SK-N-SH treated with all-trans-retinoic acid at 6 μM for 48 hours (cell line): ENCODE results near the gene MMP20.

Source experiments
- ATAC-seq: fragments of 200-7000 bp; cut with Tn5 transposase; 3 replicates; pipeline ENCODE4 v1.9.1; 2020; ENCODE audit warnings: mild to moderate bottlenecking, moderate library complexity
- ARNTL ChIP-seq: fragments of 450-650 bp; formaldehyde crosslinking; IDR thresholded peaks from 2 replicates; pipeline ENCODE4 v1.5.0; 2020; ENCODE audit warnings: low read depth, mild to moderate bottlenecking, moderate library complexity, borderline replicate concordance
- BACH2 ChIP-seq: fragments of 250-450 bp; sonication (Bioruptor Pico); IDR thresholded peaks from 2 replicates; pipeline ENCODE4 v1.9.0; 2021; ENCODE audit warnings: mild to moderate bottlenecking, borderline replicate concordance
- CSDC2 ChIP-seq: fragments of 250-450 bp; sonication (Bioruptor Pico); IDR thresholded peaks from 2 replicates; pipeline ENCODE4 v1.5.0; 2020; ENCODE audit warnings: mild to moderate bottlenecking, moderate library complexity
- ESRRG ChIP-seq: fragments of 250-450 bp; sonication (Bioruptor Pico); IDR thresholded peaks from 2 replicates; pipeline ENCODE4 v1.6.1; 2021; ENCODE audit warnings: mild to moderate bottlenecking
- GLIS3 ChIP-seq: fragments of 250-450 bp; sonication (Bioruptor Pico); IDR thresholded peaks from 2 replicates; pipeline ENCODE4 v1.5.0; 2020; ENCODE audit warnings: mild to moderate bottlenecking, moderate library complexity
- ISL1 ChIP-seq: fragments of 250-450 bp; sonication (Bioruptor Pico); IDR thresholded peaks from 2 replicates; pipeline ENCODE4 v2.1.2; 2022; ENCODE audit warnings: mild to moderate bottlenecking, moderate library complexity
- OSR1 ChIP-seq: fragments of 250-450 bp; sonication (Bioruptor Pico); IDR thresholded peaks from 2 replicates; pipeline ENCODE4 v1.8.0; 2022; ENCODE audit warnings: moderate library complexity, mild to moderate bottlenecking, inconsistent platforms
- PPARA ChIP-seq: fragments of 250-450 bp; sonication (Bioruptor Pico); IDR thresholded peaks from 2 replicates; pipeline ENCODE4 v1.5.0; 2020; ENCODE audit warnings: mild to moderate bottlenecking, borderline replicate concordance
- RARB ChIP-seq: fragments of 250-450 bp; sonication (Bioruptor Pico); IDR thresholded peaks from 2 replicates; pipeline ENCODE4 v1.8.0; 2021; ENCODE audit warnings: mild to moderate bottlenecking, moderate library complexity
- SNAI2 ChIP-seq: fragments of 250-450 bp; sonication (Bioruptor Pico); IDR thresholded peaks from 2 replicates; pipeline ENCODE4 v1.5.0; 2020; ENCODE audit warnings: mild to moderate bottlenecking, moderate library complexity
- TOX ChIP-seq: fragments of 250-450 bp; sonication (Bioruptor Pico); IDR thresholded peaks from 2 replicates; pipeline ENCODE4 v1.8.0; 2021; ENCODE audit warnings: mild to moderate bottlenecking, moderate library complexity, borderline replicate concordance
- ZC3H10 ChIP-seq: fragments of 250-450 bp; sonication (Bioruptor Pico); IDR thresholded peaks from 2 replicates; pipeline ENCODE4 v1.5.1; 2021; ENCODE audit warnings: mild to moderate bottlenecking, moderate library complexity
- ZFP3 ChIP-seq: fragments of 250-450 bp; sonication (Bioruptor Pico); IDR thresholded peaks from 2 replicates; pipeline ENCODE4 v1.5.0; 2020; ENCODE audit warnings: mild to moderate bottlenecking, moderate library complexity
- ZFP30 ChIP-seq: fragments of 450-650 bp; formaldehyde crosslinking; IDR thresholded peaks from 2 replicates; pipeline ENCODE4 v1.5.0; 2022; ENCODE audit warnings: mild to moderate bottlenecking, moderate library complexity
- ZNF70 ChIP-seq: fragments of 450-650 bp; formaldehyde crosslinking; IDR thresholded peaks from 2 replicates; pipeline ENCODE4 v1.5.0; 2020; ENCODE audit warnings: mild to moderate bottlenecking, moderate library complexity
- ZNF8 ChIP-seq: fragments of 450-650 bp; formaldehyde crosslinking; IDR thresholded peaks from 2 replicates; pipeline ENCODE4 v1.5.0; 2020; ENCODE audit warnings: mild to moderate bottlenecking, moderate library complexity
- TF ChIP-seq, protein P1 (sequence below): fragments of 250-450 bp; sonication (Bioruptor Pico); IDR thresholded peaks from 2 replicates; pipeline ENCODE4 v1.5.1; 2020; ENCODE audit warnings: low read depth, mild to moderate bottlenecking, moderate library complexity
- TF ChIP-seq, protein P2 (sequence below): fragments of 250-450 bp; sonication (Bioruptor Pico); IDR thresholded peaks from 2 replicates; pipeline ENCODE4 v1.8.0; 2021; ENCODE audit warnings: low read depth, mild to moderate bottlenecking, moderate library complexity, borderline replicate concordance
- TF ChIP-seq, protein P3 (sequence below): fragments of 250-450 bp; sonication (Bioruptor Pico); IDR thresholded peaks from 2 replicates; pipeline ENCODE4 v1.5.0; 2020; ENCODE audit warnings: mild to moderate bottlenecking, moderate library complexity
- TF ChIP-seq, protein P4 (sequence below): fragments of 250-450 bp; sonication (Bioruptor Pico); IDR thresholded peaks from 2 replicates; pipeline ENCODE4 v1.8.0; 2020; ENCODE audit warnings: mild to moderate bottlenecking, moderate library complexity, borderline replicate concordance
- TF ChIP-seq, protein P5 (sequence below): fragments of 250-450 bp; sonication (Bioruptor Pico); IDR thresholded peaks from 2 replicates; pipeline ENCODE4 v1.5.1; 2021; ENCODE audit warnings: mild to moderate bottlenecking, moderate library complexity

Gene MMP20

DNA sequence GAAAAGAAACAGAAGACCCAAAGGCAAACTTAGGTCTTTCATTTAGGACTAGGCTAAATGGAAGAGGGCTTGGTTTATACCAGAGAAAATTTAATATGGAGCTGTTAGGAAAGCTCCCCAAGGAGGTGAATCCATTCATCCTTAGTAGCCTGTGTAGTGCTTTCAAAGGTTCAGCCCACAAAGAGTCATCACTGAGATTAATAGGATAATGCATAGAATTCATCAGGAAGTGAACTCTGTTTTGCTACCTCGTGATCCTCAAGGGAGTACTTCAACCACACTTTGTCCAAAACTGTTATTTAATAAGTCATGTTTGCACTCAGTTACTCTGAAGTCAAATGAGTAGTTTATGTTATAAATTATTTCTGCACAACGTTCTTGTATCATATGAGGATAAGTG lies 51.3 kb downstream of the MMP20 start:
- ATAC-seq = peak; percentile 77
- TF ChIP-seq GLIS3 (CRISPR knock-in tag) = no peak
- TF ChIP-seq ESRRG (CRISPR knock-in tag) = no peak
- TF ChIP-seq, protein P1, sequence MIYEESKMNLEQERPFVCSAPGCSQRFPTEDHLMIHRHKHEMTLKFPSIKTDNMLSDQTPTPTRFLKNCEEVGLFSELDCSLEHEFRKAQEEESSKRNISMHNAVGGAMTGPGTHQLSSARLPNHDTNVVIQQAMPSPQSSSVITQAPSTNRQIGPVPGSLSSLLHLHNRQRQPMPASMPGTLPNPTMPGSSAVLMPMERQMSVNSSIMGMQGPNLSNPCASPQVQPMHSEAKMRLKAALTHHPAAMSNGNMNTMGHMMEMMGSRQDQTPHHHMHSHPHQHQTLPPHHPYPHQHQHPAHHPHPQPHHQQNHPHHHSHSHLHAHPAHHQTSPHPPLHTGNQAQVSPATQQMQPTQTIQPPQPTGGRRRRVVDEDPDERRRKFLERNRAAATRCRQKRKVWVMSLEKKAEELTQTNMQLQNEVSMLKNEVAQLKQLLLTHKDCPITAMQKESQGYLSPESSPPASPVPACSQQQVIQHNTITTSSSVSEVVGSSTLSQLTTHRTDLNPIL = no peak
- no peak for TF ChIP-seq ZC3H10
- TF ChIP-seq ZNF70 = no peak
- no peak for TF ChIP-seq RARB (CRISPR knock-in tag)
- no peak for TF ChIP-seq ZNF8 (CRISPR knock-in tag)
- TF ChIP-seq PPARA (CRISPR knock-in tag) = no peak
- no peak for TF ChIP-seq CSDC2 (CRISPR knock-in tag)
- TF ChIP-seq TOX (CRISPR knock-in tag) = no peak
- TF ChIP-seq BACH2 (CRISPR knock-in tag) = no peak
- no peak for TF ChIP-seq ZFP30 (CRISPR knock-in tag)

DNA sequence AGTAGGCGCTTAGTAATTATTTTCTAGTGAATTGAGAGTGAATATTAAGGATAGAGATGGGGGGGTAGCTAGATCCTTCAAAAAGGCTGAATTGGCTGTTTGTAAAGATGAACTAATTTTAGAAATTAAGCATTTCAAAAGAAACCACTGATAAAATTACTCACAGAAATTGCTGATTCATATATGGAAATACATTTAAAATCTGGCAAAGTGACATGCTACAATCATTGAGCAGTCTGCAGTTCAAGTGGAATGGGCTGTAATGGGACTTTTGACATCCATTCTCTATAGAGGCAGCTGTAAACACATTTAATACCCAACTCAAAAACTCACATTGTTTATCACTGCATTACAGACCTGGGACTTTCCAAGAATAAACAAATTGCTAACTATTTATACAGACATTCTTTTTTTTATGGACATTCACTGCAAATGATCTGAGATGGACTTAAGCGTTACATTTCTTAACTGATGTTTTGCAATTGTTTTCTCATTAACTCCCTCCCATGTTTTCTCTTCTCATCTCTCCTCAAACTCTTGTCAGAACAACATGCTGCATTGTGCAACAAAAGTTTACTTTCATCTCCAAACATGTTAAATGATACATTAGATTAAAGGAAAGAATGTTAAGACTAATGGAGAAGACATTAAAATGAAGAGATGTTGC lies 52.4 kb downstream of the MMP20 start:
- no peak for ATAC-seq
- TF ChIP-seq ZFP3 (CRISPR knock-in tag) = no peak
- TF ChIP-seq, protein P2, sequence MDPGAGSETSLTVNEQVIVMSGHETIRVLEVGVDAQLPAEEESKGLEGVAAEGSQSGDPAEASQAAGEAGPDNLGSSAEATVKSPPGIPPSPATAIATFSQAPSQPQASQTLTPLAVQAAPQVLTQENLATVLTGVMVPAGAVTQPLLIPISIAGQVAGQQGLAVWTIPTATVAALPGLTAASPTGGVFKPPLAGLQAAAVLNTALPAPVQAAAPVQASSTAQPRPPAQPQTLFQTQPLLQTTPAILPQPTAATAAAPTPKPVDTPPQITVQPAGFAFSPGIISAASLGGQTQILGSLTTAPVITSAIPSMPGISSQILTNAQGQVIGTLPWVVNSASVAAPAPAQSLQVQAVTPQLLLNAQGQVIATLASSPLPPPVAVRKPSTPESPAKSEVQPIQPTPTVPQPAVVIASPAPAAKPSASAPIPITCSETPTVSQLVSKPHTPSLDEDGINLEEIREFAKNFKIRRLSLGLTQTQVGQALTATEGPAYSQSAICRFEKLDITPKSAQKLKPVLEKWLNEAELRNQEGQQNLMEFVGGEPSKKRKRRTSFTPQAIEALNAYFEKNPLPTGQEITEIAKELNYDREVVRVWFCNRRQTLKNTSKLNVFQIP = no peak
- no peak for TF ChIP-seq ZNF70
- TF ChIP-seq OSR1 (CRISPR knock-in tag) = no peak

DNA sequence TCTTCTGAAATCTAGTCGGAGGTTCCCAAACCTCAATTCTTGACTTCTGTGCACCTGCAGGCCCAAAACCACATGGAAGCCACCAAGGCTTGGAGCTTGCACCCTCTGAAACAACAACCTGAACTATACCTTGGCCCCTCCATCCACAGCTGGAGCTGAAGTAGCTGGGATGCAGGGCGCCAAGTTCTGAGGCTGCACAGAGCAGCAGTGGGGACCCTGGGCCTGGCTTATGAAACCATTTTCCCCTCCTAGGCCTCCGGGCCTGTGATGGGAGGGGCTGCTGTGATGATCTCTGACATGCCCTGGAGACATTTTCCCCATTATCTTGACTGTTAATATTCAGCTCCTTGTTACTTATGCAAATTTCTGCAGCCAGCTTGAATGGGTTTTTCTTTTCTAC lies 56.3 kb downstream of the MMP20 start:
- TF ChIP-seq, protein P3, sequence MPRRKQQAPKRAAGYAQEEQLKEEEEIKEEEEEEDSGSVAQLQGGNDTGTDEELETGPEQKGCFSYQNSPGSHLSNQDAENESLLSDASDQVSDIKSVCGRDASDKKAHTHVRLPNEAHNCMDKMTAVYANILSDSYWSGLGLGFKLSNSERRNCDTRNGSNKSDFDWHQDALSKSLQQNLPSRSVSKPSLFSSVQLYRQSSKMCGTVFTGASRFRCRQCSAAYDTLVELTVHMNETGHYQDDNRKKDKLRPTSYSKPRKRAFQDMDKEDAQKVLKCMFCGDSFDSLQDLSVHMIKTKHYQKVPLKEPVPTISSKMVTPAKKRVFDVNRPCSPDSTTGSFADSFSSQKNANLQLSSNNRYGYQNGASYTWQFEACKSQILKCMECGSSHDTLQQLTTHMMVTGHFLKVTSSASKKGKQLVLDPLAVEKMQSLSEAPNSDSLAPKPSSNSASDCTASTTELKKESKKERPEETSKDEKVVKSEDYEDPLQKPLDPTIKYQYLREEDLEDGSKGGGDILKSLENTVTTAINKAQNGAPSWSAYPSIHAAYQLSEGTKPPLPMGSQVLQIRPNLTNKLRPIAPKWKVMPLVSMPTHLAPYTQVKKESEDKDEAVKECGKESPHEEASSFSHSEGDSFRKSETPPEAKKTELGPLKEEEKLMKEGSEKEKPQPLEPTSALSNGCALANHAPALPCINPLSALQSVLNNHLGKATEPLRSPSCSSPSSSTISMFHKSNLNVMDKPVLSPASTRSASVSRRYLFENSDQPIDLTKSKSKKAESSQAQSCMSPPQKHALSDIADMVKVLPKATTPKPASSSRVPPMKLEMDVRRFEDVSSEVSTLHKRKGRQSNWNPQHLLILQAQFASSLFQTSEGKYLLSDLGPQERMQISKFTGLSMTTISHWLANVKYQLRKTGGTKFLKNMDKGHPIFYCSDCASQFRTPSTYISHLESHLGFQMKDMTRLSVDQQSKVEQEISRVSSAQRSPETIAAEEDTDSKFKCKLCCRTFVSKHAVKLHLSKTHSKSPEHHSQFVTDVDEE = no peak
- TF ChIP-seq ZC3H10 = no peak
- no peak for TF ChIP-seq ESRRG (CRISPR knock-in tag)
- no peak for TF ChIP-seq PPARA (CRISPR knock-in tag)
- no peak for TF ChIP-seq ARNTL (CRISPR knock-in tag)
- no peak for TF ChIP-seq GLIS3 (CRISPR knock-in tag)
- no peak for TF ChIP-seq CSDC2 (CRISPR knock-in tag)
- TF ChIP-seq ZNF70 = no peak
- TF ChIP-seq ZFP30 (CRISPR knock-in tag) = no peak
- TF ChIP-seq, protein P4, sequence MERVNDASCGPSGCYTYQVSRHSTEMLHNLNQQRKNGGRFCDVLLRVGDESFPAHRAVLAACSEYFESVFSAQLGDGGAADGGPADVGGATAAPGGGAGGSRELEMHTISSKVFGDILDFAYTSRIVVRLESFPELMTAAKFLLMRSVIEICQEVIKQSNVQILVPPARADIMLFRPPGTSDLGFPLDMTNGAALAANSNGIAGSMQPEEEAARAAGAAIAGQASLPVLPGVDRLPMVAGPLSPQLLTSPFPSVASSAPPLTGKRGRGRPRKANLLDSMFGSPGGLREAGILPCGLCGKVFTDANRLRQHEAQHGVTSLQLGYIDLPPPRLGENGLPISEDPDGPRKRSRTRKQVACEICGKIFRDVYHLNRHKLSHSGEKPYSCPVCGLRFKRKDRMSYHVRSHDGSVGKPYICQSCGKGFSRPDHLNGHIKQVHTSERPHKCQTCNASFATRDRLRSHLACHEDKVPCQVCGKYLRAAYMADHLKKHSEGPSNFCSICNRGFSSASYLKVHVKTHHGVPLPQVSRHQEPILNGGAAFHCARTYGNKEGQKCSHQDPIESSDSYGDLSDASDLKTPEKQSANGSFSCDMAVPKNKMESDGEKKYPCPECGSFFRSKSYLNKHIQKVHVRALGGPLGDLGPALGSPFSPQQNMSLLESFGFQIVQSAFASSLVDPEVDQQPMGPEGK = no peak
- no peak for TF ChIP-seq ISL1
- TF ChIP-seq TOX (CRISPR knock-in tag) = no peak
- no peak for TF ChIP-seq SNAI2 (CRISPR knock-in tag)
- TF ChIP-seq, protein P5, sequence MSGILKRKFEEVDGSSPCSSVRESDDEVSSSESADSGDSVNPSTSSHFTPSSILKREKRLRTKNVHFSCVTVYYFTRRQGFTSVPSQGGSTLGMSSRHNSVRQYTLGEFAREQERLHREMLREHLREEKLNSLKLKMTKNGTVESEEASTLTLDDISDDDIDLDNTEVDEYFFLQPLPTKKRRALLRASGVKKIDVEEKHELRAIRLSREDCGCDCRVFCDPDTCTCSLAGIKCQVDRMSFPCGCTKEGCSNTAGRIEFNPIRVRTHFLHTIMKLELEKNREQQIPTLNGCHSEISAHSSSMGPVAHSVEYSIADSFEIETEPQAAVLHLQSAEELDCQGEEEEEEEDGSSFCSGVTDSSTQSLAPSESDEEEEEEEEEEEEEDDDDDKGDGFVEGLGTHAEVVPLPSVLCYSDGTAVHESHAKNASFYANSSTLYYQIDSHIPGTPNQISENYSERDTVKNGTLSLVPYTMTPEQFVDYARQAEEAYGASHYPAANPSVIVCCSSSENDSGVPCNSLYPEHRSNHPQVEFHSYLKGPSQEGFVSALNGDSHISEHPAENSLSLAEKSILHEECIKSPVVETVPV (CRISPR knock-in tag) = no peak
- TF ChIP-seq, protein P1 = no peak
- ATAC-seq = no peak
